ENCODE data around the gene UTS2B. TPM values are rescaled to one million over a fixed set of nuclear protein-coding genes. Genes with fewer than 3 reads are reported as not detected.

Gene UTS2B
- total RNA-seq, 2 experiments from 2014 or later = not detected

DNA sequence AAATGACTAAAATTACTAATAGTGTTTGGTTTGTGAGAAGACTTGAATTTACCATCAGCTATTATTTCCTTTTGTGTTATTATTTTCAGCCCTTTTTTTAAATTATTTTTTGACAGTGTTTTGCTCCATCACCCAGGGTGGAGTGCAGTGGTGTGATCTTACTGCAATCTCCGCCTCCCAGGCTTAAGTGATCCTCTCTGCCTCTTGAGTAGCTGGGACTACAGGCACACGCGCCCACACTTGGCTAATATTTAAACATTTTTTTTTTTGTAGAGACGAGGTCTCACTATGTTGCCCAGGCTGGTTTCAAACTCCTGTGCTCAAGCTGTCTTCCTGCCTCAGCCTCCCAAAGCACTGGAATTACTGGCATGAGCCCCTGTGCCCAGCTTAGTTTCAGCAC, 31.7 kb upstream of the UTS2B start:
- Mint-ChIP-seq H3K4me3 (no peak overlapping the region), H3K9me3 (no peaks in the 10 kb centered on the region), H3K4me1 (peaks cover 16% of the 10 kb centered on the region), H3K27ac (no peak overlapping the region), H3K27me3 (no peaks in the 10 kb centered on the region), H3K36me3 (ENCODE audit: low read depth) (peaks cover 6% of the 10 kb centered on the region)
- ChIA-PET POLR2A (interaction anchor here (0.7 kb wide), 1 partner anchor 12 kb away, joined by 3 read pairs; no protein-coding TSS in a partner anchor), CTCF (no interaction called here)
- DNase-seq = no peak

DNA sequence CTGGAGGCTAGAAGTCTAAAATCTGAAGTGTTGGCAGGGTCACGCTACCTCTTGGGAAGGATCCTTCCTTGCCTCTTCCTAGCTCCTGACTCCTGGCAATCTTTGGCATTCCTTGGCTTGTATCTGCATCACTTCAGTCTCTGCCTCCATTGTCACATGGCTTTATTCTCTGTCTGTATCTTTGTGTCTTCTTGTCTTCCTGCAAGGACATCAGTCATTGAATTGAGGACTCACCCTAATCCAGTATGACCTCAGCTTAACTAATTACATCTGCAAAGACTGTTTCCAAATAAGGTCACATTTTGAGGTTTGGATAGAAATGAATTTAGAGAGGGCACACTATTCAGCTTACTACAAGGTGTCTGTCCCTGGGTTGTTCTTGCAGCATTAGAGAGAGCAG, 31.1 kb upstream of the UTS2B start:
- Mint-ChIP-seq H3K9me3 (no peaks in the 10 kb centered on the region), H3K4me3 (no peak overlapping the region), H3K4me1 (peaks cover 13% of the 10 kb centered on the region), H3K27me3 (no peaks in the 10 kb centered on the region), H3K27ac (no peak overlapping the region), H3K36me3 (ENCODE audit: low read depth) (peaks cover 6% of the 10 kb centered on the region)
- no peak for DNase-seq
- ChIA-PET CTCF (no interaction called here), POLR2A (interaction anchor here (0.7 kb wide), 1 partner anchor 11 kb away, joined by 3 read pairs; no protein-coding TSS in a partner anchor)

- POLR2A ChIA-PET = no interaction called here
- peaks cover 6% of the 10 kb centered on the region for H3K36me3 Mint-ChIP-seq (ENCODE audit: low read depth)
- H3K4me1 Mint-ChIP-seq = peaks cover 13% of the 10 kb centered on the region
- no peaks in the 10 kb centered on the region for H3K27me3 Mint-ChIP-seq
- no peaks in the 10 kb centered on the region for H3K9me3 Mint-ChIP-seq
- no peak overlapping the region for H3K4me3 Mint-ChIP-seq
- H3K27ac Mint-ChIP-seq = no peak overlapping the region
- CTCF ChIA-PET = no interaction called here
- no peak for DNase-seq
Observed at GRCh38 chr3:191360620-191361019, 30.3 kb upstream of the UTS2B start.

GRCh38 chr3:191358929-191359328, 28.6 kb upstream of the UTS2B start:
- POLR2A ChIA-PET = no interaction called here
- no peak overlapping the region for H3K27ac Mint-ChIP-seq
- CTCF ChIA-PET = no interaction called here
- H3K27me3 Mint-ChIP-seq = no peaks in the 10 kb centered on the region
- DNase-seq = no peak
- H3K9me3 Mint-ChIP-seq = no peaks in the 10 kb centered on the region
- H3K36me3 Mint-ChIP-seq (ENCODE audit: low read depth) = peaks cover 6% of the 10 kb centered on the region
- peaks cover 13% of the 10 kb centered on the region for H3K4me1 Mint-ChIP-seq
- H3K4me3 Mint-ChIP-seq = no peak overlapping the region

DNA sequence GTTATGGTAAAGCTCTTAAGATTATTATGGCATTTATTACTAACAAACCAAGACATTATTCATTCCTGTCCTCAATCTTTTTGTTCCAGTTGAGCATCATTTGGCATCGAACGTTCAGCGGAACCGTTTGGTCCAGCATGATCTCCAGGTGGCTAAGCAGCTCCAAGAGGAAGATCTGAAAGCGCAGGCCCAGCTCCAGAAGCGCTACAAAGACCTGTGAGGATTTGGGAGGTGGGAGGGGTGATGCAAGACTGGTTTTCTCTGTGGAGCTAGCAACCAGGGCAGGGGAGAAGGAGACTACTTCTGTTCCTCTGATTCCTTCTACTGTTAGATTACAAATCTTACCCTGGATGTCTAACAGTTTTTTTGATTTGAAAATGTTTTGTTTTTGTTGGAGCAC, 27.6 kb upstream of the UTS2B start:
- H3K27ac Mint-ChIP-seq = no peak overlapping the region
- H3K9me3 Mint-ChIP-seq = no peaks in the 10 kb centered on the region
- peaks cover 13% of the 10 kb centered on the region for H3K4me1 Mint-ChIP-seq
- DNase-seq = no peak
- ChIA-PET CTCF (no interaction called here), POLR2A (interaction anchor here (0.8 to 1.1 kb wide), 3 partner anchors 13 to 29 kb away, joined by 3 read pairs; partner anchors contain the start of genes CCDC50 and UTS2B)
- H3K27me3 Mint-ChIP-seq = no peaks in the 10 kb centered on the region
- peaks cover 6% of the 10 kb centered on the region for H3K36me3 Mint-ChIP-seq (ENCODE audit: low read depth)
- no peak overlapping the region for H3K4me3 Mint-ChIP-seq

DNA sequence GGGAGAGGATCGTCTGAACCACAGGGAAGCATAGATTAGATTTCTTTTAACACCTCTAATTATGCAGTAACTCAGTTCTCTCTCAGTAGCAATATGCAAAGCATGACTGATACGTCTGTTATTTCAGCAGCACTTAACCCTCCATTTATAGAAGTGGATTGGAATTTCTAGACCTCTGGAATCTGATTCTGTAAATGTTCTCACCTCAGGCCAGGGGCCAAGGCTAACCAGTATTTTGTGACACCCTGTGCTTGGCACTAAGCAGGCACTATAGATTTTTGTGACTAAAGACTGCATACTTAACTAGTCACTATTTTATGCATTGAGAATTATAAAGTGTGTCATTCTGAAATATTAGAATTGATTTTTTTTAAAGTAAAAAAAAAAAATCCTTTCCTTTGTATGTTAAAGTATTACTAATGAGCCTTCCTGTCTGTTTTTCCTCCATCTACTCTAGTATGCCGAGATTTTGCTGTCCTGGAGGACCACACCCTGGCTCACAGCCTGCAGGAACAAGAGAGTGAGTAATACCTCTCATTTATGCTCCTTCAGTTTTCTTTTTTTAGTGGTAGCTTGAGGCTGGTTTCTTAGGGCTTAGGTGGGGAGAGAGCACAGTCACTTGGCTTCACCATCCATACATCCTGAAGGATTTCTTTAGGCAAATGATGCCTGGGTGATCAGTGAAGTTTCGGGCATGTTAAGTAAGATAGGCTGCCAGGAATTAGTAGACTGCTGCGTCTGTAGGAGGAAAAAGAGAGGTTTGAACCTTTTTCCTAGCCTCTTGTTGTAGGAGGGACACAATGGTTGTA, 26.5 kb upstream of the UTS2B start:
- Mint-ChIP-seq H3K4me3 (no peak overlapping the region), H3K27ac (no peak overlapping the region), H3K36me3 (ENCODE audit: low read depth) (peaks cover 6% of the 10 kb centered on the region), H3K27me3 (no peaks in the 10 kb centered on the region), H3K9me3 (no peaks in the 10 kb centered on the region), H3K4me1 (peaks cover 13% of the 10 kb centered on the region)
- POLR2A ChIA-PET = interaction anchor here (0.8 kb wide), 1 partner anchor 12 kb away, joined by 3 read pairs; no protein-coding TSS in a partner anchor
- DNase-seq = no peak
- CTCF ChIA-PET = no interaction called here

- POLR2A ChIA-PET = no interaction called here
- Mint-ChIP-seq H3K4me3 (no peak overlapping the region), H3K9me3 (no peaks in the 10 kb centered on the region), H3K27ac (no peak overlapping the region), H3K36me3 (ENCODE audit: low read depth) (peaks cover 6% of the 10 kb centered on the region), H3K27me3 (no peaks in the 10 kb centered on the region), H3K4me1 (peaks cover 13% of the 10 kb centered on the region)
- CTCF ChIA-PET = no interaction called here
- no peak for DNase-seq
Observed at GRCh38 chr3:191355406-191355805, 25.1 kb upstream of the UTS2B start.

DNA sequence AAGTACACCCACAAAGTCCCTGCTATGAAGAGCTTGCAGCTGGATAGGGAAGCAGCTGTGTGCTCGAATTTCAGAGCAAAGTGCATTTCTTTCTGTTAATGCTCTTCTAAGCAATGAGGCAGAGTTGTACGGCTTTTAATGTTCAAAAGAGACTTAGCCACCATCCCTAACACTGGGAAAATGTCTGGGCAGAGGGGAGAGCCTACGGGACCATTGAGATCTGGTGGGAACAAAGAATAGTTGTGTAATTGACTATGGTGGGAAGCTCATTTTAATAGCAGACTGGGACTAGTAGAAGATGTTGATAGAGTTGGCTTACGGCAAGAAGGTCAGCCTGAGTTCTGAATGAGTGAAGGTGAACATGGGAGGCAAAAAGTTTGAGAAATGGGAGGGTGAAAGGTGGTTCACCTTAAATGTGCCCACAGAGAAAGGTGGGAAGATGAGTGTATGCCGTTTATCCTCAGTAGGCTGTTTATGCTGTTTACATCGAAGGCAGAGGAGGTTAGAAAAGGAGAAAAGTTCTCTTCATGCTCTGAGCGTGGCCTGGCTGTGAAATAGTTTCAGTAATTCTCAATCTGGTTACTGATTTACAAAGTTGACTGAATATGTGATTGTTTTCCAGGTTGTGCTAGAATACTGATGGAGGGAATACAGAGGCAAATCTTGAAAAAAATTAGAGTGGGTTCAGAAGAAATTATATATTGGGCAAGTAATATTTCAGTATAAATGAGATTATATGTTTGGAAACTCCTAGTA, 22.9 kb upstream of the UTS2B start:
- ChIA-PET CTCF (no interaction called here), POLR2A (no interaction called here)
- Mint-ChIP-seq H3K36me3 (ENCODE audit: low read depth) (no peaks in the 10 kb centered on the region), H3K4me1 (peaks cover 1% of the 10 kb centered on the region), H3K27ac (no peak overlapping the region), H3K9me3 (no peaks in the 10 kb centered on the region), H3K4me3 (no peak overlapping the region), H3K27me3 (no peaks in the 10 kb centered on the region)
- no peak for DNase-seq

GRCh38 chr3:191352014-191352413, 21.7 kb upstream of the UTS2B start:
- ChIA-PET POLR2A (no interaction called here), CTCF (no interaction called here)
- Mint-ChIP-seq H3K27ac (no peak overlapping the region), H3K4me3 (no peak overlapping the region), H3K4me1 (no peaks in the 10 kb centered on the region), H3K27me3 (no peaks in the 10 kb centered on the region), H3K36me3 (ENCODE audit: low read depth) (no peaks in the 10 kb centered on the region), H3K9me3 (no peaks in the 10 kb centered on the region)
- no peak for DNase-seq

DNA sequence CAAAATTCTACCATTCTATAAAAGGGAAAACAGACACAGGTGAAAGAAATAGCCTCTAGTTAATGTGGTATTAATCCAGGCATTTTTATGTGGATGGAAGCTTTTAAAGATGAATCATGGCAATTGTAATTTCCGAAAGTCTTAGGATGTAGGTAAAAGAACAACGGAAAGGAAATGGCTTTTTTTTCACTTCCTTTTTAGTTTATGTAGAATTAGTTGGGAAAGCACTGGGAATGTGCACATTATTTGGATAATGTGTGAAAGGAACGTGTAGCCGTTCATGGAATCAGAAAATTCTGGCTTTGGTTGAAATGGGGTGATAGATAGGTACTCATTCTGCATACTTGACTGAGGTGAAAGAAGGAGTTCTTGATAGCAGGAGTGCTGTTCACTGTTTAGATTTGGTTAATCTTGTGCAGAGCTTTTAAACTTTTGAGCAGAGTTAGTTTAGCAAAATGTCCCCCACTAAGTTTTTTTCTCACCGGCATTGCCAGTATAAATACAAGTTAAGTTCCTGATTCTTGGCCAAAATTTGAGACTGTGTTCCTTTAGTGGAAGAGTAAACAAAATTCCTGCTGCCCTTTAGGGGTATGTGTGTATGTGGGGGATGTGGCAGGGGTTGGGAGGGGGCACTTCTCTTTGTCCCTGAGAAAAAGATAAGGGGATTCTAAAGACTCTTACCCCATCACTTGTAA, 20.2 kb upstream of the UTS2B start:
- no peak for DNase-seq
- ChIA-PET POLR2A (interaction anchor here (0.6 kb wide), 1 partner anchor 11 kb away, joined by 3 read pairs; no protein-coding TSS in a partner anchor), CTCF (no interaction called here)
- Mint-ChIP-seq H3K27me3 (no peaks in the 10 kb centered on the region), H3K4me1 (no peaks in the 10 kb centered on the region), H3K36me3 (ENCODE audit: low read depth) (no peaks in the 10 kb centered on the region), H3K9me3 (no peaks in the 10 kb centered on the region), H3K27ac (no peak overlapping the region), H3K4me3 (no peak overlapping the region)

DNA sequence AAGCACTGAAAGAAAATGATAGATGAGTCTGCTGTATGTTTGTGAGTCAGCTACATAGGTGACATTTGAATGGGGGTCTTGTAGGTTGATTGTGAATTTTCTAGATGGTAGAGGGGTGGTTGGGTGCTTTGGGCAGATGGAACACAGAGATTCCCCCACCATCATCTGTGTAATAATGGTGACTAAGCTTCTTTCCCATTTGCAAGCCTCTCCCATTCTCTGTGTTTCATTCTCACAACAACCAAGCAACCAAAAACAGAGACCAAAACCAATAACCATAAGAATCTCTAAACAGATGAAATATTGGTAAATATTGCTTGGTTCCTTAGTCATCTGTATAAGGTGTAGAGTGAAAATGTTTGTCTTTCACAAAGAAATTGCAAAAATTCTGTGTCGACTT, 17.8 kb upstream of the UTS2B start:
- H3K9me3 Mint-ChIP-seq = no peaks in the 10 kb centered on the region
- no peaks in the 10 kb centered on the region for H3K27me3 Mint-ChIP-seq
- H3K36me3 Mint-ChIP-seq (ENCODE audit: low read depth) = no peaks in the 10 kb centered on the region
- ChIA-PET POLR2A (no interaction called here), CTCF (no interaction called here)
- peaks cover 7% of the 10 kb centered on the region for H3K4me1 Mint-ChIP-seq
- no peak overlapping the region for H3K4me3 Mint-ChIP-seq
- H3K27ac Mint-ChIP-seq = no peak overlapping the region
- no peak for DNase-seq

- Mint-ChIP-seq H3K27me3 (no peaks in the 10 kb centered on the region), H3K27ac (no peak overlapping the region), H3K4me3 (no peak overlapping the region), H3K36me3 (ENCODE audit: low read depth) (no peaks in the 10 kb centered on the region), H3K4me1 (peaks cover 7% of the 10 kb centered on the region), H3K9me3 (no peaks in the 10 kb centered on the region)
- ChIA-PET POLR2A (no interaction called here), CTCF (no interaction called here)
- no peak for DNase-seq
Observed at GRCh38 chr3:191347228-191347627, 16.9 kb upstream of the UTS2B start.

DNA sequence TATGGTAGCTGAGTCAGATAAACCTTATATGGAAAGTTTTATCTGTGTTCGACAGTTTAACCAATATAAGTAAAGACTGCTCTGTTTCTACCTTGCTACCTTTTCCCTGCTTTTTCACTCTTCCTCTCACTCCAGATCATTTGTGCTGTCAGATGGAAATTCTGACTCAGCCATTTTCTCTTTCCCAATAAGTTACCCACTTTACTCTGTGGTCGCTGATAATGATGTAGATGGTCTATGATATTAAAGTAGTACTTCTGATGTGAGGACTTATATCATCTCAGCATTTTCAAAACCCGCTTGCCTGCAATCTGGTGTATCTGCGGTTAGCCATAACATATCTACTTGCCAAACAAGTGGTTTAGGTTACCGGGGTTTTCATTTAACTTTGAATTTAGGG, 15.0 kb upstream of the UTS2B start:
- Mint-ChIP-seq H3K4me1 (peaks cover 7% of the 10 kb centered on the region), H3K27me3 (no peaks in the 10 kb centered on the region), H3K9me3 (no peaks in the 10 kb centered on the region), H3K36me3 (ENCODE audit: low read depth) (no peaks in the 10 kb centered on the region), H3K4me3 (no peak overlapping the region), H3K27ac (no peak overlapping the region)
- ChIA-PET POLR2A (interaction anchor here (1.0 to 1.3 kb wide), 2 partner anchors 9 to 12 kb away, joined by 3 read pairs; no protein-coding TSS in a partner anchor), CTCF (no interaction called here)
- no peak for DNase-seq
